ENCODE data around the gene RENBP.

The RENBP gene

GRCh38 chrX:153972368-153973126 is 28.1 kb upstream of the RENBP start, which contains the start of gene TMEM187:
Gene TMEM187 (plus strand): TSS chrX:153972754. CDS start chrX:153982063, 9,309 bp downstream.
- Histone ChIP-seq H3K9me3 (ENCODE audit: severe bottlenecking) (peaks cover 4% of the 10 kb centered on the region), H3K36me3 (peaks cover 34% of the 10 kb centered on the region), H3K27me3 (ENCODE audit: insufficient read depth, low read depth, severe bottlenecking) (peaks cover 12% of the 10 kb centered on the region), H3K27ac (peak within 1 kb of the TSS; percentile 99), H3K4me3 (ENCODE audit: low read depth, low read length) (peak within 1 kb of the TSS; percentile 92)
- peak; percentile 97 for DNase-seq
- no peak for TF ChIP-seq CTCF (IDR thresholded peaks at IDR 0.05; ENCODE audit: low read depth, low read length)

GRCh38 chrX:153971450-153972367 is 27.3 kb upstream of the RENBP start, which contains the start of gene HCFC1:
Gene HCFC1 (minus strand): TSS chrX:153971818. CDS start chrX:153970840, 978 bp downstream.
- peaks cover 4% of the 10 kb centered on the region for H3K9me3 ChIP-seq (ENCODE audit: severe bottlenecking)
- H3K4me3 ChIP-seq (ENCODE audit: low read depth, low read length): peak within 1 kb of the TSS; percentile 92

DNA sequence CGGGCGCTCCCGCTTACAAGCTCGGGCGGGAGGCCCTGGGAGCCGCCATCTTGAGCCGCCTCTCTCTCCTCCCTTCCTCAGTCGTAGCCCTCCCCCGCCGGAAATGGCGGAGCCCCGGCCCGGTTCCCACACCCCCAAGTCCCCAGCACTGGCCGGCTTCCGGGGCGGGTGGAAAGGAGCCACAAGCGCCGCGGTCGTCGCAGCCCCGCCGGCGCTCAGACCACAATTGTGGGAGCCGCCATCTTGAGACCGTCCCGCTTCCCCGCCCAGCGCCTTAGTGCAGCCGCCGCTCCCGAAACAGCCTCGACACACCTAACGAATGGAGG is 26.6 kb upstream of the RENBP start:
- TF ChIP-seq CTCF (IDR thresholded peaks at IDR 0.05; ENCODE audit: low read depth, low read length): no peak
- DNase-seq: peak; percentile 93
- Histone ChIP-seq H3K9me3 (ENCODE audit: severe bottlenecking) (peaks cover 4% of the 10 kb centered on the region), H3K36me3 (peaks cover 48% of the 10 kb centered on the region), H3K27ac (peak overlapping the region; percentile 99), H3K27me3 (ENCODE audit: insufficient read depth, low read depth, severe bottlenecking) (peaks cover 11% of the 10 kb centered on the region), H3K4me3 (ENCODE audit: low read depth, low read length) (peak overlapping the region; percentile 92)

More at GRCh38 chrX:153971450-153972367, 27.3 kb upstream of the RENBP start, which contains the start of gene HCFC1:
- TF ChIP-seq CTCF (IDR thresholded peaks at IDR 0.05; ENCODE audit: low read depth, low read length): no peak
- Histone ChIP-seq H3K27ac (peak within 1 kb of the TSS; percentile 99), H3K36me3 (peaks cover 42% of the 10 kb centered on the region), H3K27me3 (ENCODE audit: insufficient read depth, low read depth, severe bottlenecking) (peaks cover 12% of the 10 kb centered on the region)
- peak; percentile 97 for DNase-seq

- peak; percentile 89 for DNase-seq
- no peak for TF ChIP-seq CTCF (IDR thresholded peaks at IDR 0.05; ENCODE audit: low read depth, low read length)
These were observed 26.1 kb upstream of the RENBP start for GRCh38 chrX:153970357-153971123.

DNA sequence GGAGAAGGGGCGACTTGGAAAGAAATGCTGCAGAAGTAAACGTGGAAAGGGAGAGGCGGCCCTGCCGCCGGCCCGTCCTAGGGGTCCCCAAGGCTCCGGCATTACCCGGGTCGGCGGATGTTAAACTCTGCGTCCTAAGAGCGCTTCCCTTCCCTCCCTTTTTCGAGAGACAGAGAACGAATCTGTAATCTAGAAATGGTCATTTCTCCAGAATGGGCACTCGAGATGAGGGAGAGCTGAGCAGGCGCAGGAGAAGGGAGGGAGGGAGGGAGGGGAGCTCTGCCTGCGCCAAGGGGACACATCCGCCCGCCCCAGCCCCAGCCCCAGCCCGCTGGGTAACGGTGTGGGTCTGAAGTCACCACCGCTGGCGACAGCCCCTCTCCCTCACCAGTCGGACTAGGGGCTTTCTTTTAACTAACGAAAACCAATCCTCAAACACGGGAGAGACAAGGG is 25.5 kb upstream of the RENBP start:
- peak overlapping the region; percentile 92 for H3K4me3 ChIP-seq (ENCODE audit: low read depth, low read length)
- peaks cover 4% of the 10 kb centered on the region for H3K9me3 ChIP-seq (ENCODE audit: severe bottlenecking)
- DNase-seq: no peak
- peaks cover 57% of the 10 kb centered on the region for H3K36me3 ChIP-seq
- H3K27me3 ChIP-seq (ENCODE audit: insufficient read depth, low read depth, severe bottlenecking): peaks cover 12% of the 10 kb centered on the region
- peak overlapping the region; percentile 64 for H3K27ac ChIP-seq
- no peak for TF ChIP-seq CTCF (IDR thresholded peaks at IDR 0.05; ENCODE audit: low read depth, low read length)

More at GRCh38 chrX:153970357-153971123, 26.1 kb upstream of the RENBP start:
- Histone ChIP-seq H3K9me3 (ENCODE audit: severe bottlenecking) (peaks cover 4% of the 10 kb centered on the region), H3K27me3 (ENCODE audit: insufficient read depth, low read depth, severe bottlenecking) (peaks cover 7% of the 10 kb centered on the region), H3K27ac (peak overlapping the region; percentile 99), H3K36me3 (peaks cover 50% of the 10 kb centered on the region), H3K4me3 (ENCODE audit: low read depth, low read length) (peak overlapping the region; percentile 92)
